GM19240 (cell line): ENCODE results near the gene TCF7L1.

Experiments used
- DNase-seq: peaks from one replicate; pipeline ENCODE4 v3.0.0; 2011; ENCODE audit warnings: low spot score; ENCODE audit not compliant: insufficient read length

The TCF7L1 gene

DNA sequence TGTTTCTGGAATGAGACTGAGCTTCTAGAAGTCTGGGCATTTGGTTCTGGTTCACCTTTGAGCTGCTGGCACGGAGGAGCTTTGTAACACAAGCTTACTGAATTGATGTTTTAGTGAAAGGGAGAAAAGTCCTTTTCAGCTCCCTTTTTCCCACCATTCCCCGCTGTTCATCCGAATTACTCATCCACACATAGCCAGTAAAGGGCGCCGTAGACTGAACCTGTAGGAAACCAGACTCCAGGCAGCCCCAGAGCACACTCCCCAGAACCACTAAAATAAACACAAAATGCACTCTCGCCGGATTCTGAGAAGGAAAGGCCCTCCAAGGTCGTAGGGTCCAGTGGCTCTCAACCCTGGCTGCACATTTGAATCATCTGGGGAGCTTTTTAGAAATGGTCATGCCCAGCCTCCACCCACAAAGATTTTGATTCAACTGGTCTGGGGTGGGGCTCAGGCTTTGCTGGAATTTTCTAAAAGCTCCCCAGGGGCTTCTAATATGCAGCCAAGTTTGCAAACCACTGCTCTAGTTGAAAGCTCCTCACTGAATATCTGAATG lies 29.6 kb downstream of the TCF7L1 start:
- DNase-seq = no peak

DNA sequence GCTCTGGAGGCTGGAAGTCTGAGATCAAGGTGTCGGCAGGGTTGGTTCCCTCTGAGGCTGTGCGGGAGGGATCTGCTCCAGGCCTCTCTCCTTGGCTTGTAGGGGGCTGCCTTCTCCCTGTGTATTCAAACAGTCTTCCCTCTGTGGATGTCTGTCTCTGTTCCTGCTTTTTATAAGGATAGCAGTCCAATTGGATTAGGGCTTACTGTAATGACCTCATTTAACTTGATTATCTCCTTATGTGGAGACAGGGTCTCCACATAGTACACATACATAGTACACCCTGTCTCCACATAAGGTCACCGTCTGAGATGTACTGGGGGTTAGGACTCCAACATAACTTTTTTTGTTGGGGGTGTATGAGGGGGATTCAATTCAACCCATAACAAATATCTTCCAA lies 30.5 kb downstream of the TCF7L1 start:
- DNase-seq = no peak

DNA sequence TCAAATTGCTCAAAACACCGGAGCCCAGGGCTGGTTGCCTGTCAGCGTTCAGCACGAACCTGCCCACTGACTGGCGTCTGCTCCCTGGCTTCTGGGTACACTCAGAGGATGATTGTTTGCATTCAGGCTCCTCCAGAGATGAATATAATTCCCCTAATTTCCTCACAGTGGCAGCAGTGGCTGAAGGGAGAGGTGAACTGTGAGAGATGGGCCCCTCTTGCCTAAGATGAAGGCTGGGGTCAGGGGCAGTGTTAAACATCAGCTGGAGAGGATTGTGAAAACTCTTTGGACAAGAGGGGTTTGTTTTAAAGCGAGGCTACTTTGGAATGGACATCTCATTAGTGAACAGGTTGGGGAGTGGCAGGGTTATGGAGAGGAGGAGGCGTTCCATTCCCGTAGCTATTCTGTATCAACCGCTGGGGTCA lies 31.0 kb downstream of the TCF7L1 start:
- no peak for DNase-seq

DNA sequence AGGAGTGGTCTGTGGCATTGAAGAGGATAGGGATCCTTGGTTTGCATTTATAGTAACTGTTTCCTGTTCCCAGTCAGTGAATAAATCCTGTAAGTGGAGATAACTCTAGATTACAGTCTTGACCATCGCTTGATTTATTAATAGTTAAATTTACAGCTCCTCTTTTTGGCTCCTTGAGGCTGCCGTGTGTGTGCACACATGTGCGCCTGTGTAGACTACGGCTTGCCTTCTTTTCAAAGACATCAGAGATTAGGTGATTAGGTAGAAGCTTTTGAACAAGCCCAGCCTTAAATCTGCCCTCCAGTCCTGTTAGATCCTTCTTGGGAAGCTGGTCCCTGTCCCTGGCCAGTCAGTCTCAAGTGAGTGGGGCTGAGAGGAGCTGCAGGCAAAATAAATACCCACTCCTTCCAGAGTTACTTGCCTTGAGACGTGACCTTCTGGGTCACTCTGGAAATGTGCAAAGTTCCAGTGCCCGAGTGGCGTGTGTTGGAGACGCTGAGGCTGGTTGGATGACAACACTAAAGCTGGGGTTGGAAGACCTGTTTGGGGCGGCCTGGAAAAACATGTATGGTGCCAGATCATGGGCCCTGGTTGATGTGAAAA lies 32.0 kb downstream of the TCF7L1 start:
- no peak for DNase-seq

DNA sequence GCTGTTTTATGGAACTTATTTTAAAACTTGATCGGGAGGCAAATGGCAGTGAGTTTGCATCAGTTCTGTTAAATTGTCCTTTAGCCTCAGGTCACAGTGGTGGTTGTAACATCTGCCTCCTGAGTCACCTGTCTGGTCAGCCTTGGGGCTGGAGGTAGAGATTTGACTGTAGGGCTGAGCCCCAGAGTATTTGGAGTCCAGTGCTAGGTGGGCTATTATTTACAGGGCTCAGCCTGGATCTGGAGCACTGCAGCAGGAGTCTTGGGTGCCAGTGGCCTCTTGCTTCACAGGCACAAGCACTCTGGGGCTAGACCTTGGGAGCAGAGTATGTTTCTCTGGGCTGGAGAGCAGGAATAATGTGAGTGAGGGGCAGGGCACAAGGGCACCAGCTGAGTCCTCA lies 32.8 kb downstream of the TCF7L1 start:
- no peak for DNase-seq

DNA sequence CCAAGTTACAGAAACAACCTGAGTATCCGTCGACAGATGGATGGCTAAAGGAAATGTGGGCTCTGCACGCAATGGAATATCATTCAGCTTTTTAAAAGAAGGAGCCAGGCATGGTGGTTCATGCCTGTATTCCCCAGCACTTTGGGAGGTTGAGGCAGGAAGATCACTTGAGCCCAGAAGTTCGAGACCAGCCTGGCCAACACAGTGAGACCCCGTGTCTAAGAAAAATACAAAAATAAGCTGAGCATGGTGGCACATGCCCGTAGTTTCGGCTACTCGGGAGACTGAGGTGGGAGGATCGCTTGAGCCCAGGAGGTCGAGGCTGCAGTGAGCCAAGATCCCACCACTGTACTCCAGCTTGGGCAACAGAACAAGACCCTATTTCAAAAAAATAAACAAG lies 34.3 kb downstream of the TCF7L1 start:
- no peak for DNase-seq

DNA sequence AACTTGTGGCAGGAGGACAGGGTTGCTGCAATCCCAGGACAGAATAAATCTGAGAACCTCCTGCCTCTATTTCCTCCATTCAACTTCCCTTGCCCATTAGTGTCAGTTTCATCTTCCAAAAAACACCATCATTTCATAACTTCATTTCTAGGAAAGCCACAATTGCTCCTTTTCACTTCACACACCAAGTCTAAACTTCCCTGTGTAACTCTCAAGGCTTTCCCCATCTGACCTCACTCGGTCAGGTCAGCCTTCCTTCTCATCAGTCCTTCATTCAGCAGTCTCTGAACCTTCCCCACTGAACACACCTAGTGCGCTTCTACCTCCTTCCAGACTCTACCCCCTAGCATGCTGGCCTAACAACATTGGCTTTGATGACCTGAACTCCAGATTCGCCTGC lies 35.8 kb downstream of the TCF7L1 start:
- no peak for DNase-seq

DNA sequence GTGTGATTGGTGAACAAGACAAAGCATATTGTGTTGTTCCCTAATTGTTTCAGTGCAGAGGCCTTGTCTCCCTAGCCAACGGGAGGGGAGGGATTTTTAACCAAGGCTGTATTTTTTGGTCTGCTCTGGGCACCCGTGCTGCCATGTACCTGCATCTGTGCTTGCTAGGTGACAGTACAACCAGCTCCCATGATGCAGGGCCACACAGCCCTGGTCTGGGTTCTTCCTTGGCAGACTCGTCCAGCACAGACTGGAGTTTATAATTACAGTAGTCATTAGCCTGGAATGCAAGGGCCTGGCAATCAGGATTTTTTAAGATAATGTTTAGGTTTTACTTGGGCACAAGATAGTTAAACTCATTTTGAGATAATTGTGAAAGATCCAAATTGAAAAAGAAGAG lies 36.4 kb downstream of the TCF7L1 start:
- DNase-seq = no peak

DNA sequence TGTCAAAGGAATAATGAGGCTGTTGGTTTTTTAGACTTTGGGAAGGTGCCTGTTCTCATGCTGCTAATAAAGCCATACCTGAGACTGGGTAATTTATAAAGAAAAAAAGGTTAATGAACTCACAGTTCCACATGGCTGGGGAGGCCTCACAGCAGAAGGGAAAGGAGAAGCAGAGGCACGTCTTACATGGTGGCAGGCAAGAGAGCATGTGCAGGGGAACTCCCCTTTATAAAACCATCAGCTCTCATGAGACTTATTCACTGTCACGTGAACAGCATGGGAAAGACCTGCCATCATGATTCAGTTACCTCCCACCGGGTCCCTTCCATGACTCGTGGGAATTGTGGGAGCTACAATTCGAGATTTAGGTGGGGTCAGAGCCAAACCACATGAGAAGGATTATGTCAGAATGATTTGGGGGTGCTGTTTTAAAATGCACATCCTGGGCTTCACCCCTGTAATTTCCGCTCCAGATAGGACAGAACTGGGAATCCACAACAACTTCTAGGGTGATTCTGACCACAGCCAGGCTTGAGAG lies 37.8 kb downstream of the TCF7L1 start:
- DNase-seq = no peak

DNA sequence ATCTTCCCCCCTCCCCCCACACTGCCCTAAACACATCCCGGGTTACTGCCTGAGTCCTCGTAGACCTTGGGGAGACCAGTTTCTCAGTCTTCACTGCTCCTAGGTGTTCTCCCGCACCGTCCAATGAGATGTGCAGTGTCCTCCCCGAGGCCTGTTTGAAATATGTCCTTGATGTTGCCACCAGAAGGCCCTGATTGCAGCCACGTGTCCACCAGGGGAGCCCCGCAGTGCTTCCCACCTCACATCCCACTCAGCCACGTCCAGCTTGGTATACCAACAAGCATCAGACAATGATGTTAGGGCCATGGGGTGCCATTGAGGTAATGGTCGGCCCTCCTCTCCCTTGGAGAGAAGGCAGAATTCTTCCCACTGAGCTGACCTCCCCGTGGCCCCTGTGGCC lies 38.7 kb downstream of the TCF7L1 start:
- DNase-seq = no peak

DNA sequence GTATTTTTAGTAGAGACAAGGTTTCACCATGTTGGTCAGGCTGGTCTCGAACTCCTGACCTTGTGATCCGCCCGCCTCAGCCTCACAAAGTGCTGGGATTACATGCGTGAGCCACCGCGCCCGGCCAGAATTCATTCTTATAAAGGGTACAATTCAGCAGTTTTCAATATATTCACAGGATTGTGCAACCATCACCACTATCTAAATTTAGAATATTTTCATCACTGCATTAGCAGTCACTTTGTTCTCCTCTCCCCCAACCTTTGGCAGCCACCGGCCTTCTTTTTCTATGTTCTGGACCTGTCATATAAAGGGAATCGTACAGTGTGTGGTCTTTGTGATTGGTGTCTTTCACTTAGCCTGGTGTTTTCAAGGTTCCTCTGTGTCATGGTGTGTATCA lies 40.7 kb downstream of the TCF7L1 start:
- DNase-seq = no peak

DNA sequence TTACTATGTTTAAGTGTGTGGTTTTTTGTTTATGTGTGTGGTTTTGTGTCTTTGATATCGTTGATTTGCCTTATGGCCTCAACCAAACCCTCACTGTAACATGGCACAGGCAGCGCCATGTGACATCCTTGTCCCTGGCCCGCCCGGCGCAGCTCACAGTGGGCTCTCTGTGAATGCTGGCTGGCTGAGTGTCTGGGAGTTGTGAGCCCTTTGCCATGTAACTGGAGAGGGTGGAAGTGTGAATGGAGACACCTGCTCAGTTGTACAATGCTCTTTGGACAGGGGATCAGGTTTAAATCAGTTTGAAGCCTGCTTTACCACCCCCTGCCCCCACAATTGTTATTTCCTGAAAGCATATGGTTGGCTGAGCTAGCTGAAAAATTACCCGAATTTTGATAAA lies 41.8 kb downstream of the TCF7L1 start:
- DNase-seq = no peak

DNA sequence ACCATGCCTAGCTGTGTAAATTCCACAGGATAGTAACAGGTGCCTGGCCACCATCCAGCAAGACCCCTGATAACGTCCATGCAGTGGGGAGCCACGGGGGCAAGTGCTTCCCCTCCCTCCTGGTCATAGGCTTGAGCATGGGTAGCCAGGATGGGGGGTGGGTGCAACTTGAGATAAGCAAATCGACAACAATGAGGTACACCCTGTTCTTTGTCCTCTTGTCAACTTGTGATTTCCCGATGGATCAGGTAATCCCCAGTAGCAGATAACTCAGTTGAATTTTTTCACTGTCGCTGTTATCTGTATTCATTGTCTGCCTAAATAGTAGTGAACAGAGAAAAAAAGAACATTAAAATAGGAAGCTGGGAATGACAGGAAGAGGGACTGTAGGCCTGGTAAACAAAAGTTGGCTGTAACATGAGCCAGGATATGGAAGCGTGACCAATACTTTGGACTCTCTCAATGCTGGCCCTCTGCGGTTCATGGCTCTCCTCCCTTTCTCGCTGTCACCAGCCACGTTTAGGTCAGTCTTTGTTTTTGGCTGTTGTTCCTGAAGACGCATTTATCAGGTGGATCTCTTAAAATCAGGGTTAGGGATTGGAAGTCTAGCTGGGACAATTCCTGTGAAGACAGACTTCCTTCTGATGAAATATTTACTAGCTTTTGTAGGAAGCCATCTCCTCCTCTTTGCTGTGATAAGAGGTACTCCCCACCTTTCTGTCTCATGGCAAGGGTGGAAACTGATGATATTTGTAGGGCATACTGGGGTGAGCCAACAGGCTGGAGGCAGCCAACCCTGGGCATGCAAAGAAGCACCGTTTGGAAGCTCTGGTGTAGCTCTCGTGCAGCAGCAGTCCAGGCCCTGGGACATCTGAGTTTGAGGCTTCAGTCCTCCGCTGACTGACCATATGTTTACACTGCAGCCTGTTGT lies 42.4 kb downstream of the TCF7L1 start:
- DNase-seq = no peak

DNA sequence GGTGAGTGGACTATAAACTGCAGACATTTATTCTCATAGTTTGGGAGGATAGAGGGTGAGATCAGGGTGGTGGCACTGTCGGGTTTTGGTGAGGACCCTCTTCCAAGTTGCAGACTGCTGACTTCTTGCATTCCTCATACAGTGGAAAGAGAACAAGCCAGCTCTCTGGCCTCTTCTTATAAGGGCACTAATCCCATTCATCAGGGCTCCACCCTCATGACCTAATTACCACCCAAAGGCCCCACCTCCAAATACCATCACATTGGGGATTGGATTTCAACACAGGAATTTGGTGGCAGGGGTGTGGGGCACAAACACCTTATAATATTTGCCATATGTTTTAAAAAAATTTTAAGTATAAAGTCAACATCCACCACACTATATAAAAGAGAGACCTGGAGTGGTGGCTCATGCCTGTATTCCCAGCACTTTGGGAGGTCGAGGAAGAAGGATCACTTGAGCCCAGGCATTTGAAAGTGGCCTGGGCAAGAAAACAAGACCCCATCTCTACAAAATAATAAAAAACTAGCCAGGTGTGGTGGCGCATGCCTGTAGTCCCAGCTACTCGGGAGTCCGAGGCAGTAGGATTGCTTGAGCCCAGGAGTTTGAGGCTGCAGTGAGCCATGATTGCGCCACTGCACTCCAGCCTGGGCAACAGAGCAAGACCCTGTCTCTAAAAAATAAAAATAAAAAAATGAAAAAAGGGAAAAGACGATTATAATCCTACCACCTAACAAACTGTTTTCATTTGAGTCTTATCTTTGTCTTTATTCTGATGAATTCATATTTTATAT lies 44.0 kb downstream of the TCF7L1 start:
- DNase-seq = no peak

DNA sequence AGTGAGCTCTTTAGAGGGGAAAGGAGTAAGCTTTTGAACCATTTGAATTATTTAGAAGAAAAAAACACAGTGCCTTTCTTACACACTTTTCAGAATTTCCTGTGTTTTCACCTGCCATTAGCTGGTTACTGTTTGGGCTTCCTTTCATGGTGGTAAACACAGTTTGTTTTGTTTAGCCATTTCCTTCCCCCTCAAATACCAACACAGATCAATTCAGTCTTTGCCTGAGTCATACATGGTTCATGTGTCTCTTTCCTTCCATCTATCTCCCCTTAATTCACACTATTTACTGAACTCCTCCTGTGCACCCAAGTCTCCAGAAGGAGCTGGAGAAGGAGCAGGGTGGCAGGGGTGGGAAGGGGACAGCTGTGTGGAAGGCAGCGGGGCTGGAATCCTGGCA lies 45.0 kb downstream of the TCF7L1 start:
- no peak for DNase-seq

DNA sequence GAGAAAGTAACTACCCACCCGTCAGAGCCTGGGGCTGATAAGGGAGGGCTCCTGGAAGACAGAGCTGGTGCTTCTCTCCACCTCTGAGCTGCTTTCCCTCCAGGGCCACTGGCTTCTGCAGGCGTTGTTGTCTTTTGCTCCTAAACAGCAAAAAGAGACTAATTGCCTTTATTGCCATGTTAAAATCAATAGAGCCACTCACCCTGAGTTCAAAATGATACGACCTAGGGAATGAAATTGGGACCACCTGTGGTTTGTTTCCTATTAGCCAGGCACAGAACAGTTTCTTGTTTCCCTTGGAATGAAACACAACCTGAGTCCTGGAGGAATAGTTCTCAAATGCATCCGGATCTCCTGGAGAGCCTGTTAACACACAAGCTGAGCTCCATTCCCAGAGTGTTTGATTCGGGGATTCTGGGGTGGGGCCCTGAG lies 45.8 kb downstream of the TCF7L1 start:
- DNase-seq = no peak

DNA sequence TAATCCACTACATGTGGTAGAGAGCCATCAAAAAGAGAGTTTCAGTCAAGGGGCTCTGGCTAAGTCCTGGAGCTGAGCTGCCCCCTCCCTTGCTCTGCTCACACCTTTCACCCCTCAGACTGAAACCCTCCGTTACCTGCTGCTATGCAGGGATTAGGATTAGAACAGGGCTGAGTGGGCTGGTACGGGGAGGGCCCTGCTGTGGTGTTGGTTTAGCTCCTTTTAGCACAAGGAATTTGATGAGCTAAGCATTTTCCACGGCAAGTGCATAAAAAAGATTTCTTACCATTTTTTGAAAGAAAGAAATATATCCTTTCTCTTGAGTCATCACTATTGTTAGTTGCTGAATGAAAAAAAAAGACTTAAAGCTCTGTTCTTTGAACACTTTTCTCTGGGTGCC lies 46.3 kb downstream of the TCF7L1 start:
- DNase-seq = no peak

DNA sequence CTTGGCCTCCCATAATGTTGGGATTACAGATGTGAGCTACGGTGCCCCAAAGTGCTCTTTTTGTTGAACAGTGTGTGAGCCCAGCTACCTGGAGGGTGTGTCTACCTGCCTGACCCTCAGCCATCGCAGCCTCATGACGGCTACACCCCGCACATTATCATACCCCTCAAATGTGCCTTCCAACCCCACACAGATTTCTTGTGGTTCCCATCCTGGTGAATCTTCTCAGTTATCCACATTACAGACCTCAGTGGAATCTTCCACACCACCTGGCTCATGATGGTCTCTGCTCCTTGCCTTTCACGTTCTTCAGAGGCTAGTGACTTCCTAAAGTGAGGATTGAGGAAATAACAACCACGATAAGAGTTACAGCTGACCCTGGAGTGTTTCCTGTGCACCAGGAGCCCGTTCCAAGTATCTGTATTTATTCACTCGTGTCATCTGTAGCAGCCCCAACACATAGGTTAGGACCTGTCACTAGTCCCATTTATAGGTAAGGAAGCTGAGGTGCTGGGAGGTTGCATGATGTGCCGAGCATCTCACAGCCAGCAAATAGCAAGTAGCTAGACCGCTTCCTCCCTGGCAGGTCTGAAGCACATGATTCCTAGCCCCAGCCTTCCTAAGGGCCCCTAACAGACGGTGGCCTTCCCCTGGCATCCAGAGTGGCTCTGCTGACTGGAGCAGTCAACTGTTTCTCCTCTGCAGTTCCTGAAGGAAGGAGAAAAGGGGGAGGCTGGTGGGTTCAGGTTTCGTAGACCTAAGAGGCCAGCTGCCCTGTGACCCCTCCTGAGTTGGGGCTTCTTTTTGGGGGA lies 47.3 kb downstream of the TCF7L1 start:
- no peak for DNase-seq

DNA sequence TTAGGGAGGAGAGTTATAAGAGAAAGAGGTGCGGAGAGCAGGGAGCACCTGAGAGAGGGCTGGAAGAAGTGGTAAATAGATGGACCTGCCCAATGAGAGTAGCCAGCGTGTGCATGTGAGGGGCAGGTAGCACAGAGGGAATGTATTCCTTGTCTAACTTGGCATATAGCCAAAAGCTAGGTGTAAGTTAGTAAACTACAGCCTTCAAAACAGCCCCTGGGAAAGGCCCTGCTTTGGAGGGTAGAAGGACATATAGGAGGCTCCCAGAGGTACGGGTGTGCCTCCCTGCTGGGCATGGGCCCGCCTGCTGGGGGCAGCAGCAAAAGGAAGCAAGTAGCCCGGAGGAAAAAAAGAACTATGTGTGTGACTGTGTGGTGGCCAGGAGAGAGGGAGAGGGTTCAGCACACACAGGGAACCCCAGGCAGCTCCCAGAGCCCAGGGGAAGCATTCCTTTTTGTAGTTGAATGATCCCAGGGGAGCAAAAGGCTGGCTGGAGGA lies 48.0 kb downstream of the TCF7L1 start:
- DNase-seq = no peak

DNA sequence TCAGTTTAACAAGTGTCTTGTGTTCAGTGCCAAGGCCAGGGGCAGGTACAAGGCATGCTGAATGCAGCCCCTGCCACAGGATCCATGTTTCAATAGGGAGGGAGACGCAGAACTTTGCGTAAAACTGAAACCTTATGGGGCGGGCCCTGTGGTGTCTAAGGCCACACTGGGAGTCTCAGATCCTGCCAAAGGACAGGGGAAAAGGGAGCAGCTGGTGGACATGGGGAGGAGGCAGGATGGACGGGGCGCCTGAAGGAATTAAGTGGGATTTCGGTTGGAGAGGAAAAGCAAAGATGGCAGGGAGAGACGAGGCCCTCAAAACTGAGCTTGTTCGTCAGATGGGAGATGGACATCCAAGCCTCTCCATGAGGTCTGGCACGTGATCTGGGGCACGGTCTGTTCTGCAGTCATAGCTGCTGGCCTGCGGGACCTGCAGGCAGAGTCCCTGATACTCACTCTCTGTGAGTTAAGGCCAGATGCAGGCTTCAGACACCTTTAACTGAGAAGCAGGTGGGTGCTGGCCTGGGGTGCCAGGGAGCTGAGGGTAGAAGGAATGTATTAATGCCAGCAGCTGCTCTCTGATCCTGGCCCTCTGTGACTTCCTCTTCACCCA lies 48.8 kb downstream of the TCF7L1 start:
- DNase-seq = no peak
